Mesendoderm (in vitro differentiated cells): ENCODE results near the gene CPEB4.

Source experiments
- DNase-seq: peaks from one replicate; pipeline ENCODE4 v3.0.0; 2013
- H2AK5ac ChIP-seq: 2 replicates; pipeline ENCODE4 v1.6.1; 2013; ENCODE audit warnings: low read length, inconsistent platforms
- H2BK120ac ChIP-seq: 2 replicates; pipeline ENCODE4 v1.6.1; 2013; ENCODE audit warnings: low read depth, mild to moderate bottlenecking, low read length, moderate library complexity, mixed read lengths
- H2BK15ac ChIP-seq: replicated peaks from 2 replicates; pipeline ENCODE4 v1.6.1; 2013; ENCODE audit warnings: low read depth, mild to moderate bottlenecking, moderate library complexity
- H2BK5ac ChIP-seq: 2 replicates; pipeline ENCODE4 v1.6.1; 2013; ENCODE audit warnings: low read length, inconsistent platforms
- H3K18ac ChIP-seq: 2 replicates; pipeline ENCODE4 v1.6.1; 2013; ENCODE audit warnings: mild to moderate bottlenecking, low read length, mixed read lengths
- H3K23ac ChIP-seq: one replicate; pipeline ENCODE4 v1.6.1; 2013; ENCODE audit warnings: low read length
- H3K27ac ChIP-seq: 2 replicates; pipeline ENCODE4 v1.5.1; 2013; ENCODE audit warnings: low read depth, mild to moderate bottlenecking, inconsistent platforms, low read length, moderate library complexity
- H3K27me3 ChIP-seq: 2 replicates; pipeline ENCODE4 v1.6.1; 2013; ENCODE audit warnings: low read length, control low read depth, mild to moderate bottlenecking, inconsistent platforms; ENCODE audit not compliant: insufficient read depth, poor library complexity
- H3K36me3 ChIP-seq: 2 replicates; pipeline ENCODE4 v1.6.1; 2013; ENCODE audit warnings: low read length, inconsistent platforms; ENCODE audit not compliant: control insufficient read depth, insufficient read depth
- H3K4ac ChIP-seq: one replicate; pipeline ENCODE4 v1.6.1; 2013; ENCODE audit warnings: low read depth, mild to moderate bottlenecking, low read length, moderate library complexity
- H3K4me1 ChIP-seq: 2 replicates; pipeline ENCODE4 v1.6.1; 2013; ENCODE audit warnings: low read depth, low read length, inconsistent platforms; ENCODE audit not compliant: control insufficient read depth
- H3K4me2 ChIP-seq: 2 replicates; pipeline ENCODE4 v1.6.1; 2013; ENCODE audit warnings: low read length
- H3K4me3 ChIP-seq: 2 replicates; pipeline ENCODE4 v1.5.1; 2013; ENCODE audit warnings: mild to moderate bottlenecking, low read length
- H3K56ac ChIP-seq: one replicate; pipeline ENCODE4 v1.6.1; 2013; ENCODE audit warnings: low read length
- H3K79me1 ChIP-seq: 2 replicates; pipeline ENCODE4 v1.6.1; 2013; ENCODE audit warnings: low read length, inconsistent platforms
- H3K79me2 ChIP-seq: 2 replicates; pipeline ENCODE4 v1.6.1; 2013; ENCODE audit warnings: mild to moderate bottlenecking, low read length; ENCODE audit not compliant: control insufficient read depth, insufficient read depth
- H3K9ac ChIP-seq: 2 replicates; pipeline ENCODE4 v1.6.1; 2013; ENCODE audit warnings: low read length, inconsistent platforms
- H4K5ac ChIP-seq: one replicate; pipeline ENCODE4 v1.6.1; 2013; ENCODE audit warnings: low read length
- H4K8ac ChIP-seq: one replicate; pipeline ENCODE4 v1.6.1; 2013; ENCODE audit warnings: low read depth, mild to moderate bottlenecking, control low read depth, low read length, moderate library complexity
- WGBS: extraction: QIAGEN DNeasy Blood & Tissue Kit; methylation state at CpG from one replicate; pipeline ENCODE4 v1.1.7; 2013; ENCODE audit warnings: low lambda C conversion rate, missing lambda C conversion rate; ENCODE audit not compliant: insufficient coverage; ENCODE audit errors: extremely low coverage; 5-methylcytosine and 5-hydroxymethylcytosine counted together

The CPEB4 gene

GRCh38 chr5:173845321-173845720, 42.8 kb upstream of the CPEB4 start:
- WGBS = no CpG with 5 or more reads among the region's 6 CpGs
- Histone ChIP-seq H3K4ac (no peak overlapping the region), H3K23ac (no peak overlapping the region), H3K56ac (no peak overlapping the region), H3K79me1 (no peaks in the 10 kb centered on the region), H4K8ac (no peak overlapping the region), H3K18ac (no peak overlapping the region), H3K4me2 (no peak overlapping the region), H3K27ac (no peak overlapping the region), H4K5ac (no peak overlapping the region), H3K27me3 (no peaks in the 10 kb centered on the region), H3K9ac (no peak overlapping the region), H2BK120ac (no peak overlapping the region), H3K36me3 (no peaks in the 10 kb centered on the region), H3K4me1 (no peaks in the 10 kb centered on the region), H2BK15ac (no peak overlapping the region), H3K79me2 (no peaks in the 10 kb centered on the region), H2BK5ac (no peak overlapping the region), H2AK5ac (no peak overlapping the region), H3K4me3 (no peak overlapping the region)
- no peak for DNase-seq

GRCh38 chr5:173846929-173847501, 41.1 kb upstream of the CPEB4 start:
- Histone ChIP-seq H3K9ac (no peak overlapping the region), H3K4me1 (no peaks in the 10 kb centered on the region), H3K4me2 (no peak overlapping the region), H3K4me3 (no peak overlapping the region), H3K56ac (no peak overlapping the region), H3K27ac (no peak overlapping the region), H3K23ac (no peak overlapping the region), H3K79me2 (no peaks in the 10 kb centered on the region), H3K27me3 (no peaks in the 10 kb centered on the region), H3K79me1 (no peaks in the 10 kb centered on the region), H3K36me3 (no peaks in the 10 kb centered on the region), H2AK5ac (no peak overlapping the region), H3K18ac (no peak overlapping the region), H4K8ac (no peak overlapping the region), H3K4ac (no peak overlapping the region), H2BK120ac (no peak overlapping the region), H4K5ac (no peak overlapping the region), H2BK15ac (no peak overlapping the region), H2BK5ac (no peak overlapping the region)
- no CpG with 5 or more reads among the region's 1 CpG for WGBS
- DNase-seq = no peak

GRCh38 chr5:173848986-173849596, 39.1 kb upstream of the CPEB4 start:
- no CpG with 5 or more reads among the region's 2 CpGs for WGBS
- no peak for DNase-seq
- H3K4me3 ChIP-seq = no peak overlapping the region

GRCh38 chr5:173849908-173850307, 38.2 kb upstream of the CPEB4 start:
- Histone ChIP-seq H3K18ac (no peak overlapping the region), H3K9ac (no peak overlapping the region), H3K27me3 (no peaks in the 10 kb centered on the region), H3K27ac (no peak overlapping the region), H3K4ac (no peak overlapping the region), H2AK5ac (no peak overlapping the region), H3K56ac (no peak overlapping the region), H3K79me2 (no peaks in the 10 kb centered on the region), H3K79me1 (no peaks in the 10 kb centered on the region), H4K5ac (no peak overlapping the region), H3K36me3 (no peaks in the 10 kb centered on the region), H3K4me3 (no peak overlapping the region), H3K4me1 (no peaks in the 10 kb centered on the region), H2BK15ac (no peak overlapping the region), H4K8ac (no peak overlapping the region), H3K23ac (no peak overlapping the region), H2BK120ac (no peak overlapping the region), H3K4me2 (no peak overlapping the region), H2BK5ac (no peak overlapping the region)
- DNase-seq = no peak
- WGBS = no CpG with 5 or more reads among the region's 4 CpGs

More at GRCh38 chr5:173848986-173849596, 39.1 kb upstream of the CPEB4 start:
- no peaks in the 10 kb centered on the region for H3K36me3 ChIP-seq
- no peak overlapping the region for H3K56ac ChIP-seq
- no peak overlapping the region for H2BK5ac ChIP-seq
- H3K4ac ChIP-seq = no peak overlapping the region
- H3K79me1 ChIP-seq = no peaks in the 10 kb centered on the region
- no peaks in the 10 kb centered on the region for H3K4me1 ChIP-seq
- H3K18ac ChIP-seq = no peak overlapping the region
- H4K8ac ChIP-seq = no peak overlapping the region
- no peaks in the 10 kb centered on the region for H3K27me3 ChIP-seq
- H3K27ac ChIP-seq = no peak overlapping the region
- no peak overlapping the region for H2BK15ac ChIP-seq
- H3K4me2 ChIP-seq = no peak overlapping the region
- no peak overlapping the region for H2BK120ac ChIP-seq
- H4K5ac ChIP-seq = no peak overlapping the region
- H2AK5ac ChIP-seq = no peak overlapping the region
- H3K79me2 ChIP-seq = no peaks in the 10 kb centered on the region
- H3K9ac ChIP-seq = no peak overlapping the region
- no peak overlapping the region for H3K23ac ChIP-seq

GRCh38 chr5:173850659-173851058, 37.5 kb upstream of the CPEB4 start:
- no peak overlapping the region for H2BK15ac ChIP-seq
- H2BK5ac ChIP-seq = no peak overlapping the region
- H4K5ac ChIP-seq = no peak overlapping the region
- no peak overlapping the region for H2AK5ac ChIP-seq
- no peak overlapping the region for H3K4ac ChIP-seq
- no peak overlapping the region for H2BK120ac ChIP-seq
- no peaks in the 10 kb centered on the region for H3K79me2 ChIP-seq
- no peak overlapping the region for H3K23ac ChIP-seq
- H3K4me2 ChIP-seq = no peak overlapping the region
- no peaks in the 10 kb centered on the region for H3K4me1 ChIP-seq
- no peak overlapping the region for H3K18ac ChIP-seq
- H3K27ac ChIP-seq = no peak overlapping the region
- no peak overlapping the region for H3K4me3 ChIP-seq
- no peak for DNase-seq
- no peaks in the 10 kb centered on the region for H3K27me3 ChIP-seq
- H4K8ac ChIP-seq = no peak overlapping the region
- H3K9ac ChIP-seq = no peak overlapping the region
- no CpG with 5 or more reads among the region's 6 CpGs for WGBS
- no peak overlapping the region for H3K56ac ChIP-seq
- no peaks in the 10 kb centered on the region for H3K79me1 ChIP-seq
- H3K36me3 ChIP-seq = no peaks in the 10 kb centered on the region
